HL-60 (cell line): Measurements from ENCODE around the gene PCDHGA1.

Experiments
- DNase-seq, 2 experiments: peaks; one replicate each; pipeline ENCODE4 v3.0.0-alpha.2; 2010 to 2020; ENCODE audit warnings: low read depth in 1 of 2, low spot score in 1 of 2
- H3K27ac ChIP-seq: fragments of 250-450 bp; sonication (Bioruptor Pico); replicated peaks from 2 replicates; pipeline ENCODE4 v1.5.1; 2020; ENCODE audit warnings: mild to moderate bottlenecking, moderate library complexity
- H3K27me3 ChIP-seq: fragments of 250-450 bp; sonication (Bioruptor Pico); 2 replicates; pipeline ENCODE4 v1.5.1; 2021; ENCODE audit warnings: mild to moderate bottlenecking, moderate library complexity; ENCODE audit not compliant: insufficient read depth, poor library complexity, severe bottlenecking
- H3K4me3 ChIP-seq: replicated peaks from 2 replicates; pipeline ENCODE4 v1.5.1; 2011; ENCODE audit warnings: mild to moderate bottlenecking, control low read depth, low read length; ENCODE audit not compliant: insufficient read depth
- CTCF ChIP-seq: IDR thresholded peaks from one replicate; pipeline ENCODE4 v1.5.1; 2011; ENCODE audit warnings: low read length, control low read depth, inconsistent platforms; ENCODE audit not compliant: insufficient read depth
- GABPA ChIP-seq: IDR thresholded peaks from 2 replicates; pipeline ENCODE4 v1.6.1; 2012; ENCODE audit warnings: low read depth
- POLR2AphosphoS5 ChIP-seq: IDR thresholded peaks from 2 replicates; pipeline ENCODE4 v1.6.1; 2012; ENCODE audit warnings: low read depth
- SPI1 ChIP-seq: IDR thresholded peaks from 2 replicates; pipeline ENCODE4 v1.6.1; 2012; ENCODE audit warnings: low read depth, mild to moderate bottlenecking, borderline replicate concordance
- TF ChIP-seq, protein P1 (sequence below): IDR thresholded peaks from 2 replicates; pipeline ENCODE4 v1.6.1; 2012; ENCODE audit warnings: low read depth; ENCODE audit not compliant: insufficient replicate concordance

The PCDHGA1 gene

GRCh38 chr5:141558150-141558549 lies 227.8 kb downstream of the PCDHGA1 start:
- Histone ChIP-seq H3K27ac (no peak overlapping the region), H3K4me3 (no peak overlapping the region), H3K27me3 (no peaks in the 10 kb centered on the region)
- no peak for TF ChIP-seq SPI1
- no peak for TF ChIP-seq GABPA
- TF ChIP-seq CTCF: no peak
- TF ChIP-seq, protein P1, sequence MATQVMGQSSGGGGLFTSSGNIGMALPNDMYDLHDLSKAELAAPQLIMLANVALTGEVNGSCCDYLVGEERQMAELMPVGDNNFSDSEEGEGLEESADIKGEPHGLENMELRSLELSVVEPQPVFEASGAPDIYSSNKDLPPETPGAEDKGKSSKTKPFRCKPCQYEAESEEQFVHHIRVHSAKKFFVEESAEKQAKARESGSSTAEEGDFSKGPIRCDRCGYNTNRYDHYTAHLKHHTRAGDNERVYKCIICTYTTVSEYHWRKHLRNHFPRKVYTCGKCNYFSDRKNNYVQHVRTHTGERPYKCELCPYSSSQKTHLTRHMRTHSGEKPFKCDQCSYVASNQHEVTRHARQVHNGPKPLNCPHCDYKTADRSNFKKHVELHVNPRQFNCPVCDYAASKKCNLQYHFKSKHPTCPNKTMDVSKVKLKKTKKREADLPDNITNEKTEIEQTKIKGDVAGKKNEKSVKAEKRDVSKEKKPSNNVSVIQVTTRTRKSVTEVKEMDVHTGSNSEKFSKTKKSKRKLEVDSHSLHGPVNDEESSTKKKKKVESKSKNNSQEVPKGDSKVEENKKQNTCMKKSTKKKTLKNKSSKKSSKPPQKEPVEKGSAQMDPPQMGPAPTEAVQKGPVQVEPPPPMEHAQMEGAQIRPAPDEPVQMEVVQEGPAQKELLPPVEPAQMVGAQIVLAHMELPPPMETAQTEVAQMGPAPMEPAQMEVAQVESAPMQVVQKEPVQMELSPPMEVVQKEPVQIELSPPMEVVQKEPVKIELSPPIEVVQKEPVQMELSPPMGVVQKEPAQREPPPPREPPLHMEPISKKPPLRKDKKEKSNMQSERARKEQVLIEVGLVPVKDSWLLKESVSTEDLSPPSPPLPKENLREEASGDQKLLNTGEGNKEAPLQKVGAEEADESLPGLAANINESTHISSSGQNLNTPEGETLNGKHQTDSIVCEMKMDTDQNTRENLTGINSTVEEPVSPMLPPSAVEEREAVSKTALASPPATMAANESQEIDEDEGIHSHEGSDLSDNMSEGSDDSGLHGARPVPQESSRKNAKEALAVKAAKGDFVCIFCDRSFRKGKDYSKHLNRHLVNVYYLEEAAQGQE: no peak
- TF ChIP-seq POLR2AphosphoS5: no peak; the same call in 1 of the 2 replicates
- DNase-seq: no peak

DNA sequence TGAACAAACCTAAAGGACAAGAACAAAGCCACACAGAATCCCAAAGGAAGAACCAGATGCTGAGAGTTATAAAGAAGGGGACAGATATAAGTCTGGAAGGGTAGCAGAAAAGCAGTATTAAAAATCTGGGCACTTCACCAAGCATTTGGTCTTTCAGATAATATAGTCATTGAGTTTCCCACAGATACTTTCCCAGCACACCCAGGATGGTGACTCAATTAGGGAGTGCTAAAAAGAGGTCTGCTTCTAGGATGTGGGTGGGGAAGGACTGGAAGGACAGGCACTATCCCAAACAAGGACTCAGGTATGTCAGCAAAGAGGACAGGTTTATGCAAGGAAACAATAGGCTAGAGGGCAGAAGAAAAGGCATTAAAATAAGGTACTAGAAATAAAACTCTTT lies 229.1 kb downstream of the PCDHGA1 start:
- Histone ChIP-seq H3K27me3 (no peaks in the 10 kb centered on the region), H3K4me3 (no peak overlapping the region), H3K27ac (no peak overlapping the region)
- no peak for TF ChIP-seq POLR2AphosphoS5
- TF ChIP-seq SPI1: no peak
- no peak for TF ChIP-seq CTCF
- no peak for TF ChIP-seq GABPA
- TF ChIP-seq, protein P1: no peak
- no peak for DNase-seq

DNA sequence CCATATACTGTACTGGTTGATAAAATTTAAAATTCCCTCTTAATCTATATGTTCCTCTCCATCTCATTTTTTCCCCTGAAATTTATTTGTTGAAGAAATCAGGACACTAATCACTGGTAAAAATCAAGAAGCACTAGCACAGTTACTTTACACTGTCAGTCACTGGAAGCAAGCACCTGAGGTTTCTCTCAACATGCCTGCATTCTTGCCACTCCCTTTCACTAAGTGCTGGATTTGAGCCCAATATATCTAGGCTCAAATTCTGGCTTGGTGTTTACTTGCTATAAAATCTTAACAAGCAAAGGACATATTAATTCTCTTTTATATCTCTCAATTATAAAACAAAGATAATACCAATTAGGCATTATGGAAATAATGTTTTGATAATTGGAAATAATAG lies 229.8 kb downstream of the PCDHGA1 start:
- TF ChIP-seq SPI1: no peak
- no peak for TF ChIP-seq POLR2AphosphoS5
- TF ChIP-seq CTCF: no peak
- no peak for TF ChIP-seq GABPA
- TF ChIP-seq, protein P1: no peak
- Histone ChIP-seq H3K4me3 (no peak overlapping the region), H3K27me3 (no peaks in the 10 kb centered on the region), H3K27ac (no peak overlapping the region)
- no peak for DNase-seq
